ENCODE results near the gene SERAC1.
"Not testable (repeated sequence)": the region's sequence is repeated elsewhere in the genome, so short reads cannot be mapped to it uniquely, and the experiment has no call there.

The SERAC1 gene

DNA sequence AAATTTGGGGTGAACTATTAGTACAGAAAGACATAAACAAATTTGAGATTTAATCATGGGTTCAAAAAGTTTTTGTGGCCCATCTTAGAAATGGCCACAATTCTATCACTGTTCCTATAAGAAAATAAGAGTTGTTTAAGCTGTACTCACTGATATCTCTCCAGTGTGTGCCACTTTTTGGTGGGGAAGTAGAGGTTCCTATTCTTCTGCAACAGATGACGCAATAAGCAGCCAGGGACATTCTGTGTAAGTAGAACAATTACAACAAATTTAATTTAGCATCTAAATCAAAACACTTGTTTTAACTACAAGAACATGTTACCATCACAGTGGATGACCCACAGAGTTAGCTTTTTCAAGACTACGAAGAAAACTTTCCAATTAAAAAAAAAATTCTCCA lies 9.9 kb downstream of the SERAC1 start:
- TF ChIP-seq, protein P1, sequence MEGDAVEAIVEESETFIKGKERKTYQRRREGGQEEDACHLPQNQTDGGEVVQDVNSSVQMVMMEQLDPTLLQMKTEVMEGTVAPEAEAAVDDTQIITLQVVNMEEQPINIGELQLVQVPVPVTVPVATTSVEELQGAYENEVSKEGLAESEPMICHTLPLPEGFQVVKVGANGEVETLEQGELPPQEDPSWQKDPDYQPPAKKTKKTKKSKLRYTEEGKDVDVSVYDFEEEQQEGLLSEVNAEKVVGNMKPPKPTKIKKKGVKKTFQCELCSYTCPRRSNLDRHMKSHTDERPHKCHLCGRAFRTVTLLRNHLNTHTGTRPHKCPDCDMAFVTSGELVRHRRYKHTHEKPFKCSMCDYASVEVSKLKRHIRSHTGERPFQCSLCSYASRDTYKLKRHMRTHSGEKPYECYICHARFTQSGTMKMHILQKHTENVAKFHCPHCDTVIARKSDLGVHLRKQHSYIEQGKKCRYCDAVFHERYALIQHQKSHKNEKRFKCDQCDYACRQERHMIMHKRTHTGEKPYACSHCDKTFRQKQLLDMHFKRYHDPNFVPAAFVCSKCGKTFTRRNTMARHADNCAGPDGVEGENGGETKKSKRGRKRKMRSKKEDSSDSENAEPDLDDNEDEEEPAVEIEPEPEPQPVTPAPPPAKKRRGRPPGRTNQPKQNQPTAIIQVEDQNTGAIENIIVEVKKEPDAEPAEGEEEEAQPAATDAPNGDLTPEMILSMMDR (IDR thresholded peaks at IDR 0.05; ENCODE audit: control insufficient read depth, extremely low read depth, insufficient read depth): no peak
- no peak overlapping the region for H3K4me3 ChIP-seq (ENCODE audit: low read depth, low read length)
- DNase-seq (ENCODE audit: low read depth): no peak

GRCh38 chr6:158157064-158157764 lies 10.8 kb downstream of the SERAC1 start:
- no peak for DNase-seq (ENCODE audit: low read depth)
- H3K4me3 ChIP-seq (ENCODE audit: low read depth, low read length): no peak overlapping the region
- TF ChIP-seq, protein P1 (IDR thresholded peaks at IDR 0.05; ENCODE audit: control insufficient read depth, extremely low read depth, insufficient read depth): no peak

- DNase-seq (ENCODE audit: low read depth): no peak
- H3K4me3 ChIP-seq (ENCODE audit: low read depth, low read length): no peak overlapping the region
- TF ChIP-seq, protein P1 (IDR thresholded peaks at IDR 0.05; ENCODE audit: control insufficient read depth, extremely low read depth, insufficient read depth): no peak
Measured at GRCh38 chr6:158154816-158155215, 13.2 kb downstream of the SERAC1 start.

- no peak overlapping the region for H3K4me3 ChIP-seq (ENCODE audit: low read depth, low read length)
- TF ChIP-seq, protein P1 (IDR thresholded peaks at IDR 0.05; ENCODE audit: control insufficient read depth, extremely low read depth, insufficient read depth): no peak
- DNase-seq (ENCODE audit: low read depth): no peak
Measured at GRCh38 chr6:158153576-158153975, 14.5 kb downstream of the SERAC1 start.

DNA sequence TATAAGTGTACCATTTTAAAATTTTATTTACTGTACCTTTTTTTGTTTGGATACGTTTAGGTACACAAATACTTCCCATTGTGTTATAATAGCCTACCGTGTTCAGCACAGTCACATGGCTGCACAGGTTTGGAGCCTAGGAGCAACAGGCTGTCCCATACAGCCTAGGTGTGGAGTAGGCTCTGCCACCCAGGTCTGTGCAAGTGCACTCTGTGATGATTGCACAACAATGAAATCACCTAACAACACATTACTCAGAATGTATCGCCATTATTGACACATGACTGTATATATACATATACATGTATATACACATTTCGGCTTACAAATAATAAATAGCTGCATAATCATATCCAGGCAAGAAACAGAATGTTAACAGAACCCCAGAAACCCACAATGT lies 15.4 kb downstream of the SERAC1 start:
- TF ChIP-seq, protein P1 (IDR thresholded peaks at IDR 0.05; ENCODE audit: control insufficient read depth, extremely low read depth, insufficient read depth): no peak
- H3K4me3 ChIP-seq (ENCODE audit: low read depth, low read length): no peak overlapping the region
- no peak for DNase-seq (ENCODE audit: low read depth)

- H3K4me3 ChIP-seq (ENCODE audit: low read depth, low read length); DNase-seq (ENCODE audit: low read depth): not testable (repeated sequence)
Measured at GRCh38 chr6:158152025-158152424, 16.0 kb downstream of the SERAC1 start.

GRCh38 chr6:158150701-158151100 lies 17.4 kb downstream of the SERAC1 start:
- TF ChIP-seq, protein P1 (IDR thresholded peaks at IDR 0.05; ENCODE audit: control insufficient read depth, extremely low read depth, insufficient read depth): no peak
- no peak for DNase-seq (ENCODE audit: low read depth)
- H3K4me3 ChIP-seq (ENCODE audit: low read depth, low read length): no peak overlapping the region
